Effector CD4-positive, alpha-beta T cell (primary cell): ENCODE results near the gene STRBP.
"Not testable (repeated sequence)": the region's sequence is repeated elsewhere in the genome, so short reads cannot be mapped to it uniquely, and the experiment has no call there.

Experiments used
- DNase-seq: peaks from one replicate; pipeline ENCODE4 v3.0.0-alpha.2; 2020

The STRBP gene

GRCh38 chr9:123246534-123246933 lies 21.9 kb downstream of the STRBP start:
- no peak for DNase-seq

DNA sequence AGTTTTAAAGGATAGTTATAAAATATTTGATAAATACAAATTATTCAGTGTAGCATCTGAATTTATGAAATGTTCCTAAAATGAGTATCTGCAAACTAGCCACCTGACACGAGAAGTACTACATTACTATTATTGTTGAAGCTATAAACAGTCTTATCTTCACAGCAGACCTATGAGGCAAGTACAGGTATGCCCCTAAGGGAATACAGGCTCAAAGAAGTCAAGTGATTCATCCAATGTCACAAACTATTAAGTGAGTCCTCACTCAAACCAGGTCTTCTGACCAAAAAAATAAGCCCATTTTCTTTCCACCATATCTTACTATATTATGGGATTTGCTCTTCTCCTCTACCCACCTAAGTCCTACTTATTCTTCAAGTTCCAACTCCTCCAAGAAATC lies 28.7 kb downstream of the STRBP start:
- no peak for DNase-seq

- DNase-seq: no peak
Observed at GRCh38 chr9:123238365-123238764, 30.0 kb downstream of the STRBP start.

DNA sequence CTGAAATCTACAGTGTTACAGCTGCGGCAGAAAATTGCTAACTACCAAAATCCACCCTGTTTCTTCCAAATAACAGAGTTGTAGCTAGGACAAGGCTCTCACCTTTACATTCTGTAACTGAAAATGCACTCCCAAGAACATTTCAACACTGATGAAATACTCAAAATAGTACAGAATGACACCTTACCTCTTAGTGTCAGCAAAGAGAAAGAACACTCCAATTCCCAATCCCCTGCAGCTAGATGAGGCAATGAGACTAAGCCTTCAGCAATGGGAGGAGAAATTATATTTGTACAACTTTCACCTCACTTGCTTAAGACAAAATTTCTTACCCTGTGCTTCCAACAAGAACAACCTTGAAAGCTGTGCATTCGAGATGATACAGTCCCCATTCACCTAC lies 31.2 kb downstream of the STRBP start:
- DNase-seq: no peak

- DNase-seq: no peak
Observed at GRCh38 chr9:123235448-123235847, 32.9 kb downstream of the STRBP start.

DNA sequence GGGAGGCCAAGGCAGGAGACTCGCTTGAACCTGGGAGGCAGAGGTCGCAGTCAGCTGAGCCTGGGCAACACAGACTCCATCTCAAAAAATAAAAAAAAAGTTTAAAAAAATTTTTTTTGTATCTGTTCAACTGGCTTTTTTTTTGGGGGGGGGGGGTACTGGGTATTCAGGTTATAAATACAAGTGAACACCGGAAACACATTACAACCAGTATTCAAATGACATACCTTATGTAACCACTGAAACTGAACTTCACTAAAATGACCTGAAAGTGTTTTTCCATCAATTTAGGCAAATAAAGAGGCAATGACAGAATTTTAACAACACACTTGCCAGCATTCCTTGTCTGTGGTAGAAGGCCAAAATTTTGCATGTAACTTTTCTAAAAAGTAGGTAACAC lies 33.5 kb downstream of the STRBP start:
- no peak for DNase-seq

DNA sequence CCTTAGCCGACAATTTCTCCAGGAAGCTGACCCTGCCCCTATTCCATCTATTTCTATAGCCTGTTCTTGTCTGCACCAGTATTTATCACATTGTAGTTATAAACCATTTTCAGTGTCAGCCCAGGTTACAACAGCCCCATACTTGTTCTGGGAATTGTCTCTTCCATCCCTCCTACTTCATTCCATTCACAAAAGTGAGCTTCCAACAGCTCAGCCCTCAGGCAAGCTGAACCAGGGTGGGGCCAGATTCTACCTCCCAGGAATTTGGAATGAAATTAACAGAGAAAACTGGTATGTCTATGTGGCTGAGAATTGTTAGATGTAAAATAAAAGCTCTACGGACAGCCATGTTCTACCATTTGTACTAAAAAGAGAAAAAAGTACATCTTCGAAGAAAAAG lies 36.1 kb downstream of the STRBP start:
- no peak for DNase-seq

DNA sequence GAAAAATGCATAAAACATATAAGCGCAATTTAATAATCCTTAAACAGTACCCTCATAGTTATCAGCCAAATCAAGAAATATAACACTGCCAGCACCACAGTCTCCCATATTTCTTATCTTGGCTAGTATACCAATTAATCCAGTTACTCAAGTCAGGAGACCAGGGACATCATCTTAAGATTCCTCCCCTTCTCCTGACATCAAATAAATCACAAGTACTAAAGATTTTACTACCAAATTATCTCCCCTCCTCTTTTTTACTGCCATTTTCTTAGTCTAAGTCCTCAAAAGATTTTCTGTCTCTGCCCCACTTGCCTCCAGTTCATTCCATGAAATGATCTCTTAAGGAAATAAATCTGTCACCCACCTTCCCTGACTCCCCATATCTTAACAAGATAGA lies 37.0 kb downstream of the STRBP start:
- DNase-seq: no peak

GRCh38 chr9:123228967-123229366 lies 39.4 kb downstream of the STRBP start:
- no peak for DNase-seq

- no peak for DNase-seq
Observed at GRCh38 chr9:123225995-123226394, 42.4 kb downstream of the STRBP start.

DNA sequence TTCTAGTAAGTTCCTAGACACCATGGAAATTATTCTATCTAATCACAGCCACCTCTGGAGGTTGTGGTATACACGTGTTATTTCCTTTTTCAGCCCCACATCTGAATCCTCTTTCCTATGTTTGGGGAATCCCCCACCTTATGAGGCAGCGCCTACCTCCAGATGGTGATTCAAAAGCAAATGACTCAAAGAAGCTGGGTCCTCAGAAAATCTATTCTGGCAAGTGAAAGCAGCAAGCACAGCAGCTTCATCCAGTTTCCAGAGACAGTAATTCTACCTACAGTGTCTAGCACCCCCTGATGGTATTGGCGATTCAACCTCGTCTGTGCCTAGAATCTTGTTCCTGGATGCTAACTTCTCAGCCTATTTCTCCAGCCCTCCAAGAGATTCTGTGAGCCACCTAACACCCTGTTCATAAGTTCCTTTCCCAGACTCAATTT lies 43.0 kb downstream of the STRBP start:
- peak; percentile 9 for DNase-seq

- DNase-seq: no peak
Observed at GRCh38 chr9:123220127-123220526, 48.3 kb downstream of the STRBP start.

DNA sequence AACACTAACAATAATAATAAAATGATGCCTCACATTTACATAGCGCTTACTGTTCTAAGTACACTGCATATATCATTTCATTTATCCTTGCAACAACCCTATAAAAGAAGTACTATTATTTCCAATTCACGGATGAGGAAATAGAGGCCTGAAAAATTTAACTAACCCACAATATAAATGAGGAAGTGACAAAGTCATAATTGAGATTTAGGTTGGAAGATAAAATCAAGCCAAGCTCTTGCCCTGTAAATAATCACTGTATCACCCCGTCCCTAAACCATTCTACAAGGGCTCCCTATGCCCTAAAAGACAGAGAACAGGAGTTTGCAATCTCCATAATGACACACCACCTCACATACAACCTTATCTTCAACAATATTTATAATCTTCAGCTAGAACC lies 49.6 kb downstream of the STRBP start:
- DNase-seq: no peak

- no peak for DNase-seq
Observed at GRCh38 chr9:123217128-123217654, 51.2 kb downstream of the STRBP start.

GRCh38 chr9:123216251-123216797 lies 52.1 kb downstream of the STRBP start:
- no peak for DNase-seq

DNA sequence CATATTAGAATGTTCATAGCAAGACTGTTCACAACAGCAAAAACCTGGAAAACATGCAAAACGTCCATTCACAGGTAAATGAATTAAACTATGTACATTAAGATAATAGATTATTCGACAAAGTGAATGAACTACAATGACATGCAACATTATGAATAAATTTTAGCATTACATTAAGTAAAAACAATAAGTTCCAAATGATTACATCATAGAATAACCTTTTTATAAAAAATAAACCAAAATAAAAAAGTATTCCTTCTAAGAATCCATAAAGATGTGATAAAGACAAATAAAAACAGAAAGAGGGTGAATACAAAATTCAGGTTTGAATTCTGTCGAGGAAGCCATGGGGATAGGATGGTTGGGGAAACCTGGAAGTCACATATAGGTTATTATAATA lies 57.3 kb downstream of the STRBP start:
- DNase-seq: no peak

DNA sequence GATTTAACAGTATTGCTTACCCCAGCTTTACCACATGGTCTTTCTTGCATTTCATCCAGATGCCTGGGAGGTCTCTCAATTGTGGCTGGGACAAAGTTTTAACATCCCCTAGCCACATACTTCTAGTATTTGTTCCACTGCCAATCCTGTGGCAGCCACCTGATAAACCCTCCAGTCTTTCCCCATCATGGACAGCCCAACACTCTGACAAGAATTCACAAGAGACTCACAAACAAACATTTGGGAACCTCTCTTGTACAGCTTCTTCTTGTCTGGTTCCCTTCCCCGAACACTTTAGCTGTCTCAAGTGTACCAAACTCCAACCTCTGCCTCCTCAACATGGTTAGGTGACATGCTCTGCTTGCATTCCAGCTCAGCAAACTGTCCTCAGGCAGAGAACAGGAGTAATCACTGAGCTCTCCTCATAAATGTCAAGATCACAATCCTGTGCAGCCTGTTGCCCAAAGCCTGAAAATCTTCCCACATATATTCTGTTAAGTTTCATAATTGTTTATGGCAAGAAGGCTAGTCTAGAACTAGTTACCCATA lies 59.7 kb downstream of the STRBP start:
- no peak for DNase-seq

DNA sequence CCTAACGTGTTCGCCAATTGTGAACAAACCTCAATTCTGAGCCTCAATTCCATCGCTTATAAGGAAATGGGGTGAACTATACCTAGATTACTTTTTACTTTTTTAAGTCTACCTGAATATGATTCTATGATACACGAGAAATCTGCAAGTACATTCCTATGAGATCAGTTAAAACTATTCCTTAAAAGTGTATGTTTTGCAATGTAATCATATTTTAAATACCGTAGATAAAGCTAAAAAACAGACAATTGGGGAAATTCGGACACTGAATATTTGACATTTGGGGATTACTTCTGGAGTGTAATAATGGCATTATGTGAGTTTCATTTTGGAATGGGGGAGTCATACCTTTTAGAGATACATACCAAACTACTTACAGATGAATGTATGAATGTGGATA lies 62.3 kb downstream of the STRBP start:
- no peak for DNase-seq

- no peak for DNase-seq
Observed at GRCh38 chr9:123201083-123201482, 67.3 kb downstream of the STRBP start.

DNA sequence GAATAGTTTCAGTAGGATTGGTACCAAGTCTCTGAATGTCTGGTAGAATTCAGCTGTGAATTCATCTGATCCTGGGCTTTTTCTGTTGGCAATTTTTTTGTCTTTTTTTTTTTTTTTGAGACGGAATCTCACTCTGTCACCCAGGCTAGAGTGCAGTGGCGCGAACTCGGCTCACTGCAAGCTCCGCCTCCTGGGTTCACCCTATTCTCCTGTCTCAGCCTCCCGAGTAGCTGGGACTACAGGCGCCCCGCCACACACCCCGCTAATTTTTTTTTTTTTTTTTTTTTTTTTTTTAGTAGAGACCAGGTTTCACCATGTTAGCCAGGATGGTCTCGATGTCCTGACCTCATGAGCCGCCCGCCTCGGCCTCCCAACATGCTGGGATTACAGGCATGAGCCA lies 67.9 kb downstream of the STRBP start:
- DNase-seq: not testable (repeated sequence)

DNA sequence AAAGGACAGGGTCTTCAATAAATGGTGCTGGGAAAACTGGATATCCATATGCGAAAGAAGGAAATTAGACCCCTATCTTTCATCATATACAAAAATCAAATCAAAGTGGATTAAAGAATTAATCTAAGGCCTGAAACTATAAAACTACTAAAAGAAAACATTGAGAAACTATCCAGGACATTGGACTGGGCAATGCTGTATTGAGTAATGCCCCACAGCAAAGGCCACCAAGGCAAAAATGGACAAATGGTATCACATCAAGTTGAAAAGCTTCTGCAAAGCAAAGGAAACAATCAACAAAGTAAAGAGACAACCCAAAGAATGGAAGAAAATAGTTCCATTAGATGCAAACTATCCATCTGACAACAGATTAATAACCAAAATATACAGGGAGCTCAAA lies 72.3 kb downstream of the STRBP start:
- no peak for DNase-seq

- no peak for DNase-seq
Observed at GRCh38 chr9:123194023-123194422, 74.4 kb downstream of the STRBP start.

DNA sequence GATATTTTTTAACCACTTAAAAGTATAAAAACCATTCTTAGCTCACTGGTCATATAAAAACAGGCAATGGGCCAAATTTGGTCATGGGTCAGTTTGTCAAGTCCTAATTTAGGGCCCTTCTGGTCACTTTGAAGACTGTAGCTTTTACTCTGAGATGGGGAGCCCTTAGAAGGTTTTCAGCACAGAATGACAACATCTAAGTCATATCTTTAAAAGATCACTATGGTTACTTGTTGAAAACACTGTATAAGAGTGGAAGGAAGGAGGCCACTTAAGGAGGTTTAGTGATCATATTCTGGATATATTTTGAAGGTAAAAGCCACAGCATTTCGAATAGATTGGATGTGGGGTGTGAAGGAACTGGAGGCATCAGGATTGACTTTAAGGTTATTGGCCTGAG lies 76.7 kb downstream of the STRBP start:
- no peak for DNase-seq

GRCh38 chr9:123191260-123191659 lies 77.1 kb downstream of the STRBP start:
- no peak for DNase-seq

DNA sequence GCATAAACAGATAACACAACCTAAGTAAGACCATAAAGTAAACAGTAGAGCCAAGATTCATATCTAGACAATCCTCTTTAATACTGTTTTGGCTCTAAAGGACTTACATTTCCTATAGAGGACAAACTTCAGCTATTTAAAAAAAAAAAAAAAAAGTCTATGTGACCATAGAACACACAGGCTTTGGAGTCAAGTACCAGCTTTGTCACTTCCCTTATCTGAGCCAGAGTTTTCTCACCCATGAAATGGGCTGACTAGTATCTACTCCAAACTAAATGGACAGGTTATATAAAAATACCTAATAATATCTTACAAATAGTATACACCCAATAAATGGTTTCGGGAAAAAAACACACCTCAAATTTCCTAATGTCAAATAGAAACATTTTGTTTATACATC lies 81.3 kb downstream of the STRBP start:
- no peak for DNase-seq
